ENCODE measurements around the gene CFAP126.
"Not testable (repeated sequence)": the region's sequence is repeated elsewhere in the genome, so short reads cannot be mapped to it uniquely, and the experiment has no call there.

Gene CFAP126

GRCh38 chr1:161402446-161402845 is 34.8 kb upstream of the CFAP126 start:
- DNase-seq (ENCODE audit: low read depth): no peak
- no peak for TF ChIP-seq CTCF (conservative IDR thresholded peaks at IDR 0.05; ENCODE audit: low read length)
- H3K4me3 ChIP-seq (ENCODE audit: low read length): no peak overlapping the region

- peak; percentile 40 for TF ChIP-seq CTCF (conservative IDR thresholded peaks at IDR 0.05; ENCODE audit: low read length)
- peak; percentile 92 for DNase-seq (ENCODE audit: low read depth)
- H3K4me3 ChIP-seq (ENCODE audit: low read length): peak overlapping the region; percentile 86
Measured at GRCh38 chr1:161399257-161399998, 31.8 kb upstream of the CFAP126 start.

- no peak for TF ChIP-seq CTCF (conservative IDR thresholded peaks at IDR 0.05; ENCODE audit: low read length)
- peak overlapping the region; percentile 86 for H3K4me3 ChIP-seq (ENCODE audit: low read length)
- DNase-seq (ENCODE audit: low read depth): no peak
Measured at GRCh38 chr1:161398900-161399256, 31.2 kb upstream of the CFAP126 start.

GRCh38 chr1:161397038-161397437 is 29.4 kb upstream of the CFAP126 start:
- H3K4me3 ChIP-seq (ENCODE audit: low read length); DNase-seq (ENCODE audit: low read depth): not testable (repeated sequence)

- no peak for DNase-seq (ENCODE audit: low read depth)
Measured at GRCh38 chr1:161393151-161393550, 25.5 kb upstream of the CFAP126 start.

GRCh38 chr1:161391611-161392010 is 23.9 kb upstream of the CFAP126 start:
- no peak overlapping the region for H3K4me3 ChIP-seq (ENCODE audit: low read length)
- TF ChIP-seq CTCF (conservative IDR thresholded peaks at IDR 0.05; ENCODE audit: low read length): no peak
- no peak for DNase-seq (ENCODE audit: low read depth)

More at GRCh38 chr1:161393151-161393550, 25.5 kb upstream of the CFAP126 start:
- H3K4me3 ChIP-seq (ENCODE audit: low read length): no peak overlapping the region
- no peak for TF ChIP-seq CTCF (conservative IDR thresholded peaks at IDR 0.05; ENCODE audit: low read length)

GRCh38 chr1:161391136-161391535 is 23.5 kb upstream of the CFAP126 start:
- DNase-seq (ENCODE audit: low read depth); H3K4me3 ChIP-seq (ENCODE audit: low read length): not testable (repeated sequence)

- TF ChIP-seq CTCF (conservative IDR thresholded peaks at IDR 0.05; ENCODE audit: low read length): no peak
- peak; percentile 25 for DNase-seq (ENCODE audit: low read depth)
- peak overlapping the region; percentile 88 for H3K4me3 ChIP-seq (ENCODE audit: low read length)
Measured at GRCh38 chr1:161390559-161390858, 22.8 kb upstream of the CFAP126 start.

All from AG10803 (cell line).